GM19452 (cell line): ENCODE data around the gene IL9.
A peak's percentile ranks its signal among the peaks of the same experiment; 100 is the strongest.

Experiments
- ATAC-seq: cut with Tn5 transposase; IDR thresholded peaks from one replicate; pipeline ENCODE4 v1.9.1; 2021; ENCODE audit not compliant: unreplicated experiment

Gene IL9

DNA sequence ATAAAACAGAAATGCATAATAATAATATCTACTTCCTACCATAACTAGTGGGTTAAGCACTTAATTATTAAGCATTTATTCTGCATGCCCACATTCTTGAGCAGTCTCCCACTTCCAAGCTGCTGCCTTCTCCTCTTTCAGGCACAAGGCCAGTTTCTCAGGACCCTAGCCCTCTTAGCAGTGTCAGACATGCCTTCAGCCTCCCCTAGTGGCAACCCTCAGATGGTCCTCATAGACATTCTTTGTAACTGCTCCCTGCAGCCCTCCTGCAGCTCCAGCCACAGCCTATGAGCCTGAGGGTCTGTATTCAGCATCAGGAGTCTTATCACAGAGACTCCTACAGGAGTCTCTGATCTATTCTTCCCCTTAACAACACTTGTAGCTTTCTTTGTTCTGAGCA, 3.9 kb downstream of the IL9 start:
- ATAC-seq = no peak

DNA sequence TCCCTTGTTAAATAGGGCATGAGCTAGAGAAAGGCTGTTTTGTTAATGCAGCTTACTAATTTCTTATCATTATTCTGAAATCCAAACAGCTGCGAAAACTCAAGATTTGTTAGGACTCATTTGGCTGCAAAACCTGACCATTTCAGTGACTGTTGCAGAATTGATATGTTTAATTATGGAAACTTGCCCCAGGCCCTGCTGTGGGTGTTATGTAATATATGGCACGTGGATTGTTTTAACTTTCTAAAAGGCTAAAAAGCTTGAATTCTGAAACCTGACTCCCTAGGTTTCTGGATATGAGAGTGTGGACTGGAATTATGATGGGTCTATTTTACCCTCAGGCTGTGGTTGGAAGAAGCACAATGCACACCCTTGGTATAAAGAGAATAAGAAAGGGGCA, 4.4 kb downstream of the IL9 start:
- ATAC-seq = no peak

DNA sequence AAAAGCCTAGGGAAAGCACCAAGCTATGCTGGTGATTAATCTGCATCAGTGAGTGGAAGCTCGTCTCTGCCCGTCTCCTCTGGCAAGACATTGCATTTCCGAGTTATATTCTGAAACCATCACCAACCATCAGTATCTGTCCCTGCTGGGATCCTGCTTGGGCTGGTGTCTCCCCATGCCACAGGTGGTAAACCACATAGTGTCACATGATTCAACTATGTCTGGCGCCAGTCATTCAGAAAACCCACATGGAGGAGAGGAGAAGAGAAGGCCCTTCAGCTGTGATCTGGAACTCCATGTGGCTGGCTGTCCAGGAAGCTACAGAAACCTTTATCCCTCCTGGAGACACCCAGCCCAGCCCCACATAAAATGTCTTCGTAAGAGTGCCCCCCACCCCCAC, 4.8 kb downstream of the IL9 start:
- ATAC-seq = peak; percentile 68

DNA sequence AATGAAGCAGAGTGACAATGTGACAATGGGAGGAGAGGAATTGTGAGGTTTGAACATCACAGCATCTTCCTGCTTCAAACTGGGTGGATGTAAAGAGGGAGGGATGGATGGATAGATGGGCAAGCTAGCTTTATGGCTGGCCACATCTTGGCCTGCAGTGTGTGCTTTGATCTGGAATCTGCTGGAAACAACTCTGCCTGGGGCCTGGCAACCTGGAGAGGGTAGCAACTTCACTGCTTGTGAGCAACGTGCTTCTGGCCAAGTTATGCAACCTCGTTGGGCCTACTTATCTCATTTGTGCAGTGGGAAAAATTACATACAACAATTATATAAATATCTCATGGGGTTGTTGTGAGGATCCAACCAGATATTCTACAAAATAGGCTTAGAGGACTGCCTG, 5.3 kb downstream of the IL9 start:
- no peak for ATAC-seq

DNA sequence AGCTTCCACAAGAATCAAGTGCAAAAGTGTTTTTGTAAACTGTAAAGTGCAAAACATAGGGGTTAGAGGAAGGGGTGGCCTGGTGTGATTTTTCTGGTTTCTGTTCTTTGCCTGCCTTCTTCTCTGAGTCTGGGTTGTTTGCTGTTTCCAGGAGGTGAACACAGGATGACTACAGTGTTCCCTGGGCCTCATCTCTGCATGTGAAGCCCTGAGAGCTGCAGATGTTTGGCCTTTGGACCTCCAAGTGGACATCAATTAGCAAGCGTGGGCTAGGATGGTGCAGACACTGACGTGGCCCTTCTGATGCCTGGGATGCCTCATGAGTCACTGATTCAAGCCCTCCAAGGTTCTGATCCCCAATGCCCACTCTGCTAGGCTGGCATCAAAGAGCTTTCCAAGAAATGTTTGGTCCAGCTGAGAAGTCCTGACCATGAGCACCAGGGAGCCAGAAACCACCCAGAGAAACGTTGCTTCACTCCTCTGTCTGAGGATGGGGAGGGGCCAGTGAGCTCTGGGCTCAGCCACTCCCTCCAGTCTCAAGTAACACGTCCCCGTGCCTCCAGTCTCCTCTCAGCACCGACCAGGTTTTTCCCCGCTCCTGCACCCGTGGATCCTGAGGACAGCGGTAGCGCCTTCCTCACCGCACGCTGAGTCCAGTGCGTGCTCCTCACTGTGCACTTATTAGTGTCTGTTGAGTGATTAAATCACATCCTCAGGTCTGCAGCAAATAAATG, 7.6 kb downstream of the IL9 start:
- ATAC-seq = no peak

DNA sequence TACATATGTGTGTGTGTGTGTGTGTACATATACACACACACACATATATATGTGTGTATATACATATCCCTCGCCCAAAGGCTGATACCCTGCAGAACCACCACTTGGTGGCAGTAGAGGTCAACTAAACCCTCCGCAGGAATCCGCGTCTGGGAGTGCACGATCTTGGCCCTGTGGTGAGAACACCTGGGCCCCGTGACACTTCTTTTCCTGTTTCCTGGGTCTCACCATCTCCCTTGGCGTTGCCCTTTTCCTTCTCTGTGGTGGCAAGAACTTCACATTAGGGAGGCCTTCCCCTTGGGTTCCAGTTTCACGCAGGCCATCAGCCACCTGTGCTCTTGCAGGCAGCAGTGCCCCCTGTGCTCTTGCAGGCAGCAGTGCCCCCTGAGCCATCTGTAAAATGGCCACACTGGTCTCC, 8.2 kb downstream of the IL9 start:
- peak; percentile 85 for ATAC-seq

DNA sequence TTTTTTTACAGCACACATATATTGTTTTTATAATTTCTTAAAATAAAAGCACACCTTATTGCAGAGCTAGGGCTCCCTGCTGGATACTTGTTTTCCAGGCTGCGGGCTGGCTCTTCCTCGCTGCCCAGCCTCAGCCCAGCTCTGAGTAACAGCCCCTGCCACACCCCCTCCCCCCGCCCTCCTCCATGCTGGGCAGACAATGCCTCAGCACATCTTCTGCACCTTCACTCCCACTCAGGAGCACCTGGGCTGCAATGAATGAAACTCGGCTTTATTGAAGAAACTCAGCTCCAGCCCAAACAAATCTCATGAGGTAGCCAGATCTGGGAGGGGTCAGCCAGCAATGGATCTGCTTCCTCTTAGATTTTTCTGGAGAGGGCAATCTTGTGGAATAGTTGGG, 9.5 kb downstream of the IL9 start:
- ATAC-seq = no peak

DNA sequence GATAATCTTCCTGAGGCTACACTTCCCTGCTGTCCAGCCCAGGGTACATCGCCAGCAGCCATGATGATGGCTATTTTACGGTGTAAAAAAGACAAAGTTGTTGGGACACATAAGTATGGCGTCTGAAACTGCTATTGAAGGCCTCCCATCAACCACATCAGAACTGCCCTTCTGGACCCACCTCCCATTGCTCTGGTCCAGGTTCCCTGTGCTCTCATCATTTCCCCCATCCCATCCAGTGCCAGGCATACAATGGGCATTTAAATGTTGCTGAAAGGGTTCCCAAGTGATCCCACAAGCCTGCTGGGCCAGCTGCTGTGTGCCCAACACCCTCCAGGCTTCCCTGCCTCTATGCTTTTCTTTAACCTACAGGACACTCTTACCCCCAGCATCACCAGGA, 10.6 kb downstream of the IL9 start:
- ATAC-seq = no peak

DNA sequence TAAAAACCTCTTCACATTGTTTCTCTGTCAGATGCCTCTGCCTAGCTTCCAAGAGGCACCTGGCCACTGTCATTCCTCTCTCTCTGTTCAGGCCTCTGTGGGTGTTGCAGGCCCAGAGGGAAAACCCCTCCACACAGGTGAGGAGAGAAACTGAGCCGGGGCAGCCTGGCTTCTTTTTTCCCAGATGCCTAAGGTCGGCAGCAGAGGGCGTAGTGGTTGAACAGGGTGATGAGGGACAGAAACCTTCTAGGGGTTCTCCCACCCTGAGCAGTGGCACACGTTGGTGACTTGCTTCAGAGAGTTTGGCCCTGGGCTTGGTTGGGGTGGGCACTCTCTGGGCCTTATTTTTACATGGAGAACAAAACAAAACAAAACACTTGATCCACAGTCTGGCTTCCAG, 12.2 kb downstream of the IL9 start:
- no peak for ATAC-seq

DNA sequence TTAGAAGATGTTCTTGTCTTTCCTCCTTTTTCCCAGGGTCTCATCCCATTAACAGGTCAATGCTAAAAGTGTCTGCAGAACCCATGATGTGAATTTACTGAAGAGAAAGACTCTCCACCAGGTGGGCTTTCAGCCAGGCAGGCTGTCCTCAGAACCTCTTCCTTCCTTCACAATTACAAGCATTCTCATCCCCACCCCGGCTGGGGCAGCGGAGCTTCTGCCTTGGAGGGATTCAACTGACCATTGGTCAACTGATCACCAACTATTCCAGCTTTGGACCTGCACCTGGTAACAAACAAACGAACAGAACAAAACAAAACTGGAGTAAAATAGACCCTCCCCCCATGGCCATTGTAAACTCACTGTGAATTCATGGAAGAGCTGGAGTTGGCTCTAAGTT, 12.6 kb downstream of the IL9 start:
- ATAC-seq = no peak

DNA sequence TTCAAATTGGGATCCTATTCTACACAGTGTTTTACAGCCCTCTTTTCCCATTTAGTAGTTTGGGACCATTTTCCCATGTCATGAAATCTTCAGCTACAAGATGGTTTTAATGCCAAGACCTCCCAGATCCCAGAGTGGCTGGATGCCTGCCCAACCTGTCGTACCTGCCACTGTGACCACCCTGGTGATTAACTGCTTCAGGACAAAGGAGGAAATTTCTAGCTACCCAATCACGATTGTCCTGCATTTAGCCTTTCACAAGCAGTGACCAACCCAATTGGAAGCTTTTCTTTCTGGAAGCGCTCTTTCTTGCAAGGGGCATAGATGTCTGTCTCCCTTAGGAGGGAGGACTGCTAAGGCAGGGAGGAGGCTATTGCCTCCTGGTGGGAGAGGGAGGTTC, 13.8 kb downstream of the IL9 start:
- ATAC-seq = no peak

DNA sequence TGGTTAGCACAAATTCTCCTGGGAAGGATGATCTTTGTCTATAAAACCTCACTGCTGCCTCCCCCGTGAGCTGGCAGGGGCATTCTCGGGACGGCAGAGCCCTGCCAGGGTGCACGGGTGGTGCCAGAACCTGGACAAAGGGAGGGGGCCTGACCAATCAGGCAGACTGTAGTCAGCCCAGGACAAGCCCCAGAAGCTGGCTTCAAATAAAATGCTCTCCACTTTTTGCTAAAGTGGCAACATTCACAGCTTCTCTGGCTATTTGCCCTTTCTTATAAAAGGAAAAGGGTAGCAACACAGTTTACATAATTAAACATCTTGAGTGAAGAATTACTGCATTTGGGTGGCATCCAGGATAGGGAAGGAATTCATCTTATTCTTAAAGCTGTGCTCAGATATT, 14.4 kb downstream of the IL9 start:
- no peak for ATAC-seq

DNA sequence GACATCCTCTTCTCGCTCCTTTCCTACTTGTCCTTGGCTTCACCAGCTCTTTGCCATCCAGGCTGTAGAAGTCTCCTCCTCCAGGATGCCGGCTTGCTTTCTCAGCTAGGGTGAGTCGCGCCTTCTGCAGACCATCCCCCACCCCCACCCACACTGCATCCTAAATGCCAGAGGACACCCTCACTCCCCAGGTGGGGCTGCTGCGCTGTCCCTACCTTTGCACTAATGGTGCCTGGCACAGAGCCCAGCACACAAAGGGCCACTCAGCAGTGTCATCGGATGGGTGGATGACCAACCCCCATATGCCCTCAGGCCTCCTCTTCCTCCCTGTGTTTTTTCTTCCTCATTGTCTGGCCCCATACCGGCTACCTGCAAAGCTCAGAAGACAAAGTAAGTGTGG, 14.8 kb downstream of the IL9 start:
- no peak for ATAC-seq

DNA sequence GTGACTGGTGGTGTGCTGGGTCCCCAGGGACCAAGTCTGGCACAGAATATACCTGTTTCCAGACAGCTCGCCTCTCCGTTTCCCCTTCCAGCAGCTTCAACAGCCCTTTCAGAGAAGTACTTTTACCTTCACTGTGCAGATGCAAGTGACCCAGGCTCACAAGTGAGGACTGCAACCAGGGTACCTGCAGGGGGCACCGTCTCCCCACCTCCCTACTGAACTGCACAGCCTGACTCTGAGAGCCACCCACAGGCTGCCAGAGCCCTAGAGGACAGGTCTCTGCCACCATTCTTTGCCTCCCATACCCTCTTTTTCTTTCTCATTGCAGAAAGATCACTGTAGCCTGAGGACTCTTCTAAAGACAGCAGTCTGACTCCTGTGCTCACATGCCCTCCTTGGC, 15.4 kb downstream of the IL9 start:
- no peak for ATAC-seq

DNA sequence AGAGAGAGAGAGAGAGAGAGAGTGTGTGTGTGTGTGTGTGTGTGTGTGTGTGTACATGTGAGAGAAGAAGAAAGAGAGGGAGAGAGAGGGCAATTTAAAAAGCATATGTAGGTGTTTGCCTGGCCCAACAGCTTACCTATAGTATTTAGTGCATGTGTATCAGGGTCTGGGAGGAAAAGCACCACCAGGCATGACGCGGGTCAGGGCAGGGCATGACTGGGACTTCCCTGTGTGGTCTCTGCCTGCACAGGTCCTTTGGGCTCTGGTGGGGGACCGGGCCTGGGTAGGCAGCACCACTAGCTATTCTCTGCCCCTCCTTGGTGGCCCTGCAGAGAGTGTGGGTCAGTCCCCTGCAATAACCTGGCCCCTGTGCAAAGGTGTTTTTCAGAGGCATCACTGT, 16.1 kb downstream of the IL9 start:
- no peak for ATAC-seq

DNA sequence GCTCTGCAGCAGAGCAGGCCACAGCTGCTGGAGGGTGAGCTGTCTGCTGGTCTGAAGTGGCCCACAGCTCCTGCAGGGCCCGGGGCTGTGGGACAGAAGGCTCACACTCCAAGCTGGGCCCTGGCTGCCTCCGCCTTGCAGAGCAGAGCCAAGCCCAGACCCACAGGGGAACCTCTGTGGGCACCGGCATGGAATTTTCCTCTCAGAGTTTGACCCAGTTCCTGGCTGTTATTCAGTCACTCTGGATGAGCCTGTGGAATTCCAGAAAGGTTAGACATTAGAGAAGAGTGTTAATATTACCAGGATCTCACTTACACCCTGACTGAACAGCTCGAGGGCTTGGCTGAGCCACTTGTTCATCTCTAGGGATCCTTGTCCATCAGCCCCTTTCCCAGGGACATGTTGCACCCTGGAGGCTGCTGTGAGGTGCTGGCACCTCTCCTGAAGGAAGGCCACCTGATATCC, 17.5 kb downstream of the IL9 start:
- no peak for ATAC-seq

DNA sequence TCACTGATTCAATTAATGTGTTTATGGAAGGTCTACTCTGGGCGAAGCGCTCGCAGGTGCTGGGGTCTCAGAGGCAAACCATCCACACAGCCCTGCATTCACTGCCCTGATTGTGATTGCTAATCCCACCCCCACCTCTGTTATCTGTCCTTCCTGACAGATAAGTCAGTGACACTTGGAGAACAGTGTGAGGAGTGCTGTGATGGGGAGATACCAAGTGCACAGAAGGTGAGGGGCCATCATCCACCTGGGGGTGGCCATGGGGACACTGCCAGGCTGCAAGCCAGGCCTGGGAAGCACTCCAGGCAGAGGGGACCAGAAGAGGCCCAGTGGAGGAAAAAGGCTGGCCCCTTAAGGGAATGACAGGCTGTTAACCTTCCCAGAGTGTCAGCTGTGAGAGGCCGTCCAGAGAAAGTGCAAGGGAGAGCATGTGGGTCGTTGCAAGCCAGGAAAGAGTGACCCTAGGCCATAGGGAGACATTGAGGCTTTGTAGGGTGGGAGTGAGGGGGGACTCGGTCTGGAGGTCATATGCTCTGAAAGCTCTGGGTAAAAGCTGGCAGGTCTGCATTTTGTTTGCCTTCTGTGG, 18.0 kb downstream of the IL9 start:
- ATAC-seq = no peak

DNA sequence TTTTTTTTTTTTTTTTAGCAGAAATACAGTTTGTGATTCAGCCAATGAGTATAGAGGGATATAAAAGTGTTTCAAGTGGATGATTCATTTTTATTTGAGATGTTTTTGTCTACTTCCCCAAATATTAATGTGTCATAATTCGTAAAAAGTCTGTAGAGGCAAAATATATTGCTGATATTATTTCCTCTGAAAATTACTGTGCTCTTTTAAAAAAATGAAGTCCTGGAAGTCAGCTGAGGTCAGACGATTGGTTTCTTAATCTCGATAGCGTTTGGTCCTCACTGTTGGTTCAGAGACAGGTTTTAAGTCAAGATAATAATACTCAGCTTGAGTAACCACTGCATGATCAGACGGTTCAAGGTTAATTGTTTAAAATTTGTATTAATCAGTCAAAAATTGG, 19.5 kb downstream of the IL9 start:
- ATAC-seq = no peak

DNA sequence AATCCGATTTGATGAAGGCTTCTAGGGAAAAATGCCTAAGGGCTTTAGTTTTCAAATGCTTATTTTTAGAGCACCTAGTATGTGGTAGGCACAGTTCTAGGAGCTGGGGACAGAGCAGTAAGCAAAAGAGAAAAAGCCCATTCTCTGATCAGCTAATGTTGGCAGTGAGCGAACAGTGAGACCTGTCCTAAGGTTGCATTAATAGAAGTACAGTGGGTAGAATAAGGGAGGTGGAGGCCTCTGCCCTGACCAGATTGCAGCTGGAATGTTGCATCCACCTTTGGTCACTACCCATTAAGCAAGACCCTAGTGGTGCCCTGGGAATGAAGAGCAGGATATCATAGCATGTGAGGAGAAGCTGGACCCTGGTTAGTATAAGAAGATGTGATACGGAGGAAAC, 20.1 kb downstream of the IL9 start:
- no peak for ATAC-seq

DNA sequence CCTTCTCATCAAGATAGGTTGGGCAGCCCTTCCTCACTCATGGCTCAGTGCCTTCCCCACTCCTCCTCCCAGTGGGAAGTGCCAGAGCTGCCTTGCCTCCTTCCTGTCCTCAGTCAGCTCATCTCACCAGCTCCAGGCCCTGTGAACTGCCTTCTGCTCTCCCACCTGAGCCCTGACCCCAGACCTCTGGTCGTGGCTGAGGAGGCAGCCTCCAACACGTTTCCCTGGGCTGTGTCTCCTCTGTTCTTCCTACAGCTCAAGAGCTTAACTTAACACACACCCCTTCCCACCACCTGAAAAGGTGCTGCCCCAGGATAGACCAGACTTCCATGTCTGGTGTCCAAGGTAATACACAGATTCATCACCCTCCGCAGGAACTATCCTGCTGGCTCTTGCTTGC, 21.2 kb downstream of the IL9 start:
- no peak for ATAC-seq

DNA sequence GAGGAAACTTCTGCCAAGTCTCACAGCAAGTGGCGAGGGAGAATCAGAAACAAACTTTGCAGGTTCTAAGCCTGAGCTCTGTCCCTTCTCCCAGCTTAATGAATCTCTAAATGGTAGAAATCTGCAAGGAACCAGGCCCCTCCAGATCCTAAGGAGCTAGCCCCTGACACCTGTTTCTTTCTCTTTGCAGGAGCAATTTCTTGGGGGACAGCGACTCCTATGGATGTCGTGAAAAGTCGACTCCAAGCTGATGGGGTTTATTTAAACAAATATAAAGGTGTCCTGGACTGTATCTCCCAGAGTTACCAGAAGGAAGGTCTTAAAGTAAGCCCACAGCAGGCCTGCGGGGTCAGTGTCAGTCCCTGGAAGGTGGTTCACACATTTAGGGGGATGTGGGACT, 21.8 kb downstream of the IL9 start:
- no peak for ATAC-seq

DNA sequence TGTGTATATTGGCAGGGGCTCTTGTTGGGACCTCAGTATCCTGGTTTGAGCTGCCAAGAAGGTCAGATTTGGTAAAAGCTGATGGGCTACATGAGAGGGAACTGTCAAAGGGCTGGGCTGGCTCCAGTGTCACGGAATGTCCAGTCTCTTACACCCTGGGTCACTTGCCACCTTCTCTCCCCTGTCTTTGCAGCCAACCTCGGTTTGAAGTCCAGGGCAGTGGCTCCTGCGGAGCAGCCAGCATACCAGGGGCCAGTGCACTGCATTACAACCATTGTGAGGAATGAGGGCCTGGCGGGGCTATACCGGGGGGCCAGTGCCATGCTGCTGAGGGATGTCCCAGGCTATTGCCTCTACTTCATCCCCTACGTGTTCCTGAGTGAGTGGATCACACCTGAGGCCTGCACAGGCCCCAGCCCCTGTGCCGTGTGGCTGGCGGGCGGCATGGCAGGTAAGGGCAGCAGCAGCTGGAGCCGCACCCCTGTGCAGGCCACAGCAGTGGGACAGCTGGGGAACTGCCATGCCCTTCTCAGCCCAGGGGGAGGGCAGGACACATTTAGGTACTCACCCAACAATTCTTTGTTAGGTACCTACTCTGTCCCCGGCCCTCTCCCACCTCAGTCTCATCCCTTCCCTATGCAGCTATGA, 24.2 kb downstream of the IL9 start:
- ATAC-seq = no peak

DNA sequence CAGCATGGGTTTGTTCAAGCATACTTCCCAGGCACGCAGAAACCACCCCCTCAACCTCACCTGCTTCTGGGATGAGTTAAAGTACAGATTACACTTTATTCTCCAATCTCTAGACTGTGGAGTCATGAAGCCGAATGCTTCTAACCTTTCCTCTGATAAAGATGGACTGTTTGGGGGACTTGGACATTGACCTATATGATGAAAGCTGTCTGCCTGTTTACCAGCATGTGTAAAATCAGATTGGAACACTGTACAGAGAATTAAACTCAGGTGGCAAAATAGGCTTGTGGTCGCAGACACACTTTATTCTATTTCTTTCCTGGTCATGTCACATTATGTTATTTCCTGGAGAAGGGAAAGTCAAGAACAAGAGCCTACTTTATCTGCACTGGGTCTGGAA, 25.7 kb downstream of the IL9 start:
- ATAC-seq = no peak
